Kidney (tissue), 14 donors: ENCODE data around the gene SCN2A. TPM values are rescaled to one million over a fixed set of nuclear protein-coding genes. Genes with fewer than 3 reads are reported as not detected.
"Not testable (repeated sequence)": the region's sequence is repeated elsewhere in the genome, so short reads cannot be mapped to it uniquely, and the experiment has no call there.

Experiments used
- DNase-seq, 5 donors: peaks; one replicate each; pipeline ENCODE4 v3.0.0-alpha.2; 2013 to 2020
- FAIRE-seq: peaks from 2 replicates; lab custom pipeline; 2012; peaks lifted over from hg19 to GRCh38; lab: Jason Lieb, UNC
- H3K27ac ChIP-seq, 2 donors: one replicate each; pipeline ENCODE4 v1.7.0; 2013; ENCODE audit warnings: low read depth in 2 of 2, low read length in 2 of 2, inconsistent platforms in 1 of 2
- H3K27me3 ChIP-seq: one replicate; pipeline ENCODE4 v1.7.1; 2013; ENCODE audit warnings: low read length, inconsistent platforms; ENCODE audit not compliant: control insufficient read depth, insufficient read depth
- H3K36me3 ChIP-seq, 3 donors: one replicate each; pipeline versions ENCODE4 v1.7.0 to v1.7.1; 2013; ENCODE audit warnings: low read length in 3 of 3, control low read depth in 1 of 3, inconsistent platforms in 1 of 3; ENCODE audit not compliant: insufficient read depth in 3 of 3, control insufficient read depth in 2 of 3
- H3K4me1 ChIP-seq, 3 donors: one replicate each; pipeline versions ENCODE4 v1.7.0 to v1.7.1; 2013; ENCODE audit warnings: low read length in 3 of 3, inconsistent platforms in 1 of 3, low read depth in 1 of 3; ENCODE audit not compliant: control insufficient read depth in 2 of 3, insufficient read depth in 2 of 3
- H3K4me3 ChIP-seq, 3 donors: one replicate each; pipeline versions ENCODE4 v1.7.0 to v1.8.1; 2013; ENCODE audit warnings: low read length in 3 of 3, control low read depth in 1 of 3, inconsistent platforms in 1 of 3
- H3K9ac ChIP-seq, 3 donors: one replicate each; pipeline versions ENCODE4 v1.7.0 to v1.7.1; 2013; ENCODE audit warnings: low read length in 3 of 3, control low read depth in 1 of 3, inconsistent platforms in 1 of 3
- H3K9me3 ChIP-seq, 3 donors: one replicate each; pipeline versions ENCODE4 v1.7.0 to v1.7.1; 2013; ENCODE audit warnings: low read length in 3 of 3, control low read depth in 1 of 3, inconsistent platforms in 1 of 3; ENCODE audit not compliant: control insufficient read depth in 2 of 3, insufficient read depth in 1 of 3
- CTCF ChIP-seq: IDR thresholded peaks from 3 replicates; pipeline ENCODE4 v1.5.1; 2012; ENCODE audit warnings: mild to moderate bottlenecking, moderate library complexity, borderline replicate concordance; ENCODE audit not compliant: insufficient read depth; ENCODE audit errors: extremely low read depth
- intact Hi-C: fragments of 100-400 bp; cut with DNase I; formaldehyde crosslinking; loops from one replicate; pipeline ENCODE4 v1.11.1; 2022
- polyA plus RNA-seq: library from polyadenylated mRNA; stranded (reverse); fragments of 350-450 nt; fragmentation: Illumina TruSeq; extraction: RNeasy Lipid Tissue Mini Kit (QIAGEN cat#74804); gene quantifications from one replicate; pipeline ENCODE4 v1.2.3, GENCODE V29; 2014; ENCODE audit warnings: low read depth, low replicate concordance; ENCODE audit not compliant: insufficient read depth
- total RNA-seq: library from RNA; stranded (reverse); fragmentation: NEBNext Ultra II Directional; extraction: Animal tissue kit (Norgen Biotek cat#: 25700); gene quantifications from one replicate; pipeline ENCODE4 v1.2.1, GENCODE V29; 2021
- donor health status: control.
- donor health status: control.
- donor health status: control.
- donor health status: control.
- donor health status: control.
- donor health status: DM: yes; HTN: yes; CAD: no.
- donor health status: Normal renal cell carcinoma (clear cell type).

Gene SCN2A
- total and polyA plus RNA-seq, 2 donors from 2014 or later, result 2.7 to 9.9 TPM

GRCh38 chr2:165312999-165313398, 73.8 kb downstream of the SCN2A start:
- FAIRE-seq (no peak), DNase-seq (no peak)
- no peak overlapping the region for H3K4me3 ChIP-seq
- no peak overlapping the region for H3K27ac ChIP-seq
- H3K27me3 ChIP-seq, result no peaks in the 10 kb centered on the region
- no peak for TF ChIP-seq CTCF
- H3K9ac ChIP-seq, result no peak overlapping the region
- intact Hi-C loops, result no loop called here
- H3K9me3 ChIP-seq, result no peaks in the 10 kb centered on the region
- H3K36me3 ChIP-seq, result no peaks in the 10 kb centered on the region
- H3K4me1 ChIP-seq, result no peaks in the 10 kb centered on the region

GRCh38 chr2:165313509-165313908, 74.3 kb downstream of the SCN2A start:
- Histone ChIP-seq H3K27me3 (no peaks in the 10 kb centered on the region), H3K4me3 (no peak overlapping the region), H3K9ac (no peak overlapping the region), H3K4me1 (no peaks in the 10 kb centered on the region), H3K36me3 (no peaks in the 10 kb centered on the region), H3K27ac (no peak overlapping the region), H3K9me3 (no peaks in the 10 kb centered on the region)
- no peak for TF ChIP-seq CTCF
- FAIRE-seq (no peak), DNase-seq (no peak)
- intact Hi-C loops, result no loop called here

GRCh38 chr2:165328272-165328671, 89.1 kb downstream of the SCN2A start:
- Histone ChIP-seq H3K27me3 (no peaks in the 10 kb centered on the region), H3K4me1 (no peaks in the 10 kb centered on the region), H3K9me3 (no peaks in the 10 kb centered on the region), H3K36me3 (no peaks in the 10 kb centered on the region), H3K27ac (no peak overlapping the region), H3K9ac (no peak overlapping the region), H3K4me3 (no peak overlapping the region)
- no peak for FAIRE-seq
- DNase-seq, result no peak
- TF ChIP-seq CTCF, result no peak
- intact Hi-C loops, result no loop called here

GRCh38 chr2:165344276-165344675, 105.1 kb downstream of the SCN2A start:
- H3K9ac ChIP-seq, H3K36me3 ChIP-seq, H3K27me3 ChIP-seq, DNase-seq, H3K9me3 ChIP-seq, FAIRE-seq, H3K4me3 ChIP-seq, H3K27ac ChIP-seq, intact Hi-C loops, H3K4me1 ChIP-seq: not testable (repeated sequence)
